Left ventricle myocardium superior (tissue), 1 donor: Measurements from ENCODE around the gene PLXNA4. TPM values are rescaled to one million over a fixed set of nuclear protein-coding genes. Genes with fewer than 3 reads are reported as not detected.
A peak's percentile ranks its signal among the peaks of the same experiment; 100 is the strongest.

ENCODE experiments used
- ATAC-seq: fragments of 200-7000 bp; cut with Tn5 transposase; one replicate; pipeline ENCODE4 v1.9.1; 2020; ENCODE audit warnings: mild to moderate bottlenecking, moderate library complexity
- DNase-seq: peaks from one replicate; pipeline ENCODE4 v3.0.0-alpha.2; 2020
- intact Hi-C: fragments of 100-400 bp; cut with micrococcal nuclease; formaldehyde crosslinking; loops from one replicate; pipeline ENCODE4 v1.11.0; 2022
- total RNA-seq: library from RNA; stranded (reverse); fragmentation: NEBNext Ultra II Directional; extraction: Animal tissue kit (Norgen Biotek cat#: 25700); gene quantifications from one replicate; pipeline ENCODE4 v1.2.1, GENCODE V29; 2021
- donor health status: DM: no; HTN: yes; CAD: no; lungs with severe emphysema.

The PLXNA4 gene
- total RNA-seq, 1 donor from 2014 or later, result 19.2 TPM

DNA sequence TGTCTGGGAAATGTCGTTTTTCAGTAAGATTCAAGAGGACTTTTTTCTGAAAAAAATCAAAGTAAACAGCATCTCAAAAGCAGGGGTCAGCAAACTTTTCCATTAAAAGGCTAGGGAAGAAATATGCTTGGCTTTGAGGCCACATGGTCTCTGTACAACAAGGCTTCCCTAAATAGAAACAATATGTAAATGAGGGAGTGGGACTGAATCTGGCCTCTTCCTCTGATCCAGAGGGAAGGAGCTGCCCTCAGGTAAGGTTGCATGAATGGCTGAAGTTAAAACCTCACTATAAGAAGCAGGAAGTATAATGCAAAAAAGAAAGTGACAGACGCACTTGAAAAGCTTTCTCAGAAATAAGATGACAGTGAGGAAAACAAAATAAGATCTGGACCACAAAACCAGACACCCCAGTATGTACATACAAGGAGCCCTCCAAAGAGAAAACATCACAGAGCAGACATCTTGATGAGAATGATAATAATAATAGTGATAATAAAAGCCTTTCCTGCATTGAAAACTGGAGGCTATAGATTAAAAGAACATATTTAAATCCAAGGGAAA, 115.2 kb downstream of the PLXNA4 start:
- ATAC-seq (no peak), DNase-seq (no peak)
- intact Hi-C loops, result no loop called here

DNA sequence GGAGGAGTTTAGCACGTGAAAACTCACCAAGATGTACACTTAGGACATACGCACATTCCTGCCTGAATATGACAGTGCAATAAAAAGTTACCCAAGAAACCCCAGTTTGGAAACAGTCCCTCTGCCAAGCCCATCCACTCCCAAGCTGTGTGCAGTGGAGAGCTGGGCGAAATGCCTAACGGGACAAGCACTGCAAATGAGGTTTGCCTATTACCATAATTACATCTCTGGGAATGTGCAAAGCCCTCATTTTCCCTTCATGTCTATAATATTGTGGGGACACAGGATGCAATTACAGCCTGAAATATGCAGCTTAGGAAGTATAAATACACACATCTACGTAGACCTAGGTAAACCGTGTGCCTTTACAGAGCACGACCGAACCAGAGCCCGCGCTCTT, 117.5 kb downstream of the PLXNA4 start:
- ATAC-seq, result no peak
- no peak for DNase-seq
- intact Hi-C loops, result no loop called here

GRCh38 chr7:132457658-132458057, 118.6 kb downstream of the PLXNA4 start:
- ATAC-seq (no peak), DNase-seq (no peak)
- intact Hi-C loops, result no loop called here

DNA sequence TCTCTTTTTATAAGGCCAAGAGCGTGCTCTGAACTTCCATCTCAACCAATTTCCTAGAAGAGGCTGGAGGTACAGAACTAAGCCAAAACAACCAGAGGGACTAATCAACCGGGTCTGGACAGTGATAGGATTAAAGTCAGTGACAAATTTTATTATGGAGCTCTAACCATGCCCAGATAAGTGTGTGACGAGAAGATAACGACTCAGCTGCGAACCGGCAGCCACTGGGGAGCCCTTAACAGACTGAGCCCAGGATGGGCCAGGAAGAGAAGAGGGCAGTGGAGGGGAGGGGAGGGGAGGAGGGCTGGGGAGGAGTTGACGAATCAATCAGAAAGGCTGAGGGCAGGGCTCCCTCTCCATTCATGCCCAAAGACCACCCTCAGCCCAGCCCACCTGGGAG, 119.9 kb downstream of the PLXNA4 start:
- no peak for DNase-seq
- peak; percentile 38 for ATAC-seq
- intact Hi-C loops, result no loop called here

DNA sequence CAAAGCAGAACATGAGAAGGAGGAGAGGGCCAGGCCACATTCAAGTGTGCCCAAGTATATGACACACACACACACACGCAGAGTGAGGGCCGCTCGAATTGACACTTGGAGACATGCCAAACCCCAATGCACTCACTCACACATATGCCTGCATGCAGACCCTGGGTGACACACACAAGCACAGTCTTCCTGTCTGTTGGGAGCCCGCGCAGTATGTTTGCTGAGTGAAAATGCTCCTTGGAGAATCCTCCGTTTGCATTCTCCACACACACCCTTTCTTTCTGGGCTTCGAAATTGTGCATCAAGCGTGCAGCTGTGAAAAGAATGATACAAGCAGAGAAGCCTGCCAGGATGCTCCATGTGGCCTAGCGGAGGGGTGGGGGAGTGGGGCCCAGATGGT, 120.9 kb downstream of the PLXNA4 start:
- ATAC-seq, result peak; percentile 21
- intact Hi-C loops, result no loop called here

DNA sequence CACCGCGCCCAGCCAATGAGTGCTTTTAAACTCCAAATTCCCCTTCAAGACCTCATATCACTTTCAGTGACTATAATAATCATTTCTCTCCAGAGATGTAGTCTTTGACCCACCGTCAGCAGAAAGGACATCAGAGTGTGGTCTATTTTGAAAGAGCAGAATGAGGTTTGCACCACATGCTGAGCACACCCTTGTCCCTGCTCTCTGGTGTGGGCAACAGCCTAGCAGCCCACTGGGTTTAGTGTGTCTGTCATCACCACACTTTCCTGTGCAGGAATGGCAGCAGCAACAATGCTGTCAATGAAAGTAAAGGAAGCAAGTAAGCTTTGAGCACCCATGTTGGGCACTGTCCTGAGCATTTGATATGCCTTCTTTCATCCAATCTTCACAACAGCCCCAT, 122.4 kb downstream of the PLXNA4 start:
- ATAC-seq (no peak), DNase-seq (no peak)
- intact Hi-C loops, result no loop called here

More for the DNA sequence above, 120.9 kb downstream of the PLXNA4 start:
- no peak for DNase-seq

DNA sequence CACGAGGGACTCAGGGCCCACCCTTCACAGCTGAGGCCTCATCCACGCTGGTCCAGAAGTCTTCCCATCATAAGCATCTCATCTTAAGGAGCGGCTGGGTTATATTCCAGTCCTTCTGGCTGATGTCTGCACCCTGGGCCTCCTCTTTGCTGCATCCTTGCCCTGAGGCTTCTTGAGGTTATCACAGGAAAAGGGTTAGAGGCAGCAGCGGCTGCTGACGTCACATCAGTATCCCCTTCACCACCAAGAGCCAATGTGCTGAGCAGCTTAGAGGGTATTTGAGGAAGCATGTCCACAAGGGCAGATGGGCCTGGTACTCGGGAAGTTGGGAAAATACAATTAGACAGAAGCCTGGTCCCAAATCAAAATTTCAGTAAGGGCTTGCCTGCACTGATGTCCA, 125.1 kb downstream of the PLXNA4 start:
- intact Hi-C loops, result no loop called here
- DNase-seq, result no peak
- ATAC-seq, result no peak

DNA sequence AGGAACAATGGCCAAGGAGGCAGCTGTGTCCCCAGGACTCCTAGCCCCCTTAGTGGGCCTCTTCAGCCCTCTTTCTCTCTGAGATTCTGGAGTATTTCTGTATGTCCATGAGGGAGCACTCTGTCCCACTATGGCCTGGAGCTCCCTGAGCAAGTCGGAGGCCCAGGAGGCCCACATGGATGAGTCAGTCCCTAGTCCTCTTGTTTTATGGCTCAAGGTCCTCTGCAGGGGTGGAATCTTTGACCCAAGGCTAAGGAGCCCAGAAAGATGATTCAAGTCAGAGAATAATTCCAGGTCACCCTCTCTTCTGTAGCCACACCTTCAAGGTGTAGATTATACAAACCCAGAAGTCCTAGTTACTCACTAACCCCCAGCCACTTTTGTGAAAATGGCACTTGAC, 125.6 kb downstream of the PLXNA4 start:
- no peak for ATAC-seq

GRCh38 chr7:132450188-132450587, 126.1 kb downstream of the PLXNA4 start:
- ATAC-seq, result no peak
- no peak for DNase-seq
- intact Hi-C loops, result no loop called here

More for the DNA sequence above, 125.6 kb downstream of the PLXNA4 start:
- intact Hi-C loops, result no loop called here
- DNase-seq, result no peak

- intact Hi-C loops, result no loop called here
- DNase-seq, result no peak
- no peak for ATAC-seq
Measured at GRCh38 chr7:132446666-132447278, 129.5 kb downstream of the PLXNA4 start.

DNA sequence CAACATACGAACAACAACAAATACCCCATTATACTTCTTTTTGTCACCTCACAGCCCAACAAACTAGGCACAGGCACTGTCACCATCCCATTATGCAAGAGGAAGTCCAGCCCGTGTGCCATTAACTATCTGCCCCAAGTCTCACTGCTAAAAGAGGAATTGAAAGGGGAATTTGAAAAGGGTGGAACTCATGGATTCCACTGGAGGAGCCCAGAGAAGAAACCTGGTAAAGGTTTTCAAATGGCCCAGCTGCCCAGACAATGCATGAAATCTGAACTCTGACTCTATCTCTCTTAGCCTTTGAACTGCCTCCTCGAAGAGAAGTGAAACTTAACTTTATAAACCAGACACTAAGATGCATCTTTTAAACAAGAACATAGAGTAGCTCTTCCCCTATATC, 130.0 kb downstream of the PLXNA4 start:
- intact Hi-C loops, result no loop called here
- ATAC-seq, result no peak
- no peak for DNase-seq

DNA sequence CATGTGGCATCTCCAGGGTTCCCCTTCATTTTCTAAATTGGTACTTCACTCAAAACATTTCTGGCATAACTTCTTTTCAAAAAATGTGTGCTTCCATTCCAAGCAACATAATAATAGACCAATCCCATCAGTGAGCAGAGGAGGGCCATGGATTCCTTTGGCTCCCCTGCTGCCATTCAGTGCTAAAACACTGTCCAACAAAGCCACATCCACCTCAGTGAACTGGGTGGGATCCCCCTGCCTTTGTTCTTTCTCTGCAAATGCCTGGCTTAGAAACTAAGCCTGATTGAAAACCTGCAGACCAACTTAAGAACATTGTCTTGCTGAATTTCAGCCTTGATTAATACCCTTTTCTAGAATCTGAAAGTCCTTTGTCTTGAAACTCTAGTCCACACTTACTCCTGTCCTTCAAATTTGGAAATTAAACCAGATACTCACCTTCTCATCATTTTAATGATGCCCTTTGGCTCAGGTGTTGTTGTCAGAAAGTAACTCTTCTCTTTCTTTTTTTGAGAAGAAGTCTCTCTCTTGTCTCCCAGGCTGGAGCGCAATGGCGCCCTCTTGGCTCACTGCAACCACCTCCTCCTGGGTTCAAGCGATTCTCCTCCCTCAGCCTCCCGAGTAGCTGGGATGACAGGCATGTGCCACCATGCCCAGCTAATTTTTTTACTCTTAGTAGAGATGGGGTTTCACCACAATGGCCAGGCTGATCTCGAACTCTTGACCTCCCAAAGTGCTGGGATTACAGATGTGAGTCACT, 132.3 kb downstream of the PLXNA4 start:
- DNase-seq (no peak), ATAC-seq (no peak)
- intact Hi-C loops, result no loop called here

DNA sequence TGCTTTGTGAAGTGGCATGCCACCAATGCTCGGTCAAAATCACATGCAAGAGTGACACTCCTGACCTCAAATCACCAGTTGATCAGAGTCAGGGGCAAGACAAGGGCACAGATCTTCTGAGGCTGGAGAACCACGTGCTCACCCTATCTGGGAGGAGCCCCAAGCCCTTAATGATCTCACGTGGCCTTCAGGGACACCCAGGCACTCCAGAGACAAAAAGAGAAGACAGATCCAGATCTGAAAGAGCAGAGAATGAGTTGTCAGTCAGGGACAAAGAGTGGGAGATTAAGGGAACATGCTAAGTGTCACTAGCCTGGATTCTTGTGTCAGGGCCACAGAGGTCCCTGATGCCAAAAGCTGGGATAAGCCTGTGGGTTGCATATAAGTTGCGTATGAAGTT, 134.3 kb downstream of the PLXNA4 start:
- ATAC-seq (peak; percentile 89), DNase-seq (no peak)

DNA sequence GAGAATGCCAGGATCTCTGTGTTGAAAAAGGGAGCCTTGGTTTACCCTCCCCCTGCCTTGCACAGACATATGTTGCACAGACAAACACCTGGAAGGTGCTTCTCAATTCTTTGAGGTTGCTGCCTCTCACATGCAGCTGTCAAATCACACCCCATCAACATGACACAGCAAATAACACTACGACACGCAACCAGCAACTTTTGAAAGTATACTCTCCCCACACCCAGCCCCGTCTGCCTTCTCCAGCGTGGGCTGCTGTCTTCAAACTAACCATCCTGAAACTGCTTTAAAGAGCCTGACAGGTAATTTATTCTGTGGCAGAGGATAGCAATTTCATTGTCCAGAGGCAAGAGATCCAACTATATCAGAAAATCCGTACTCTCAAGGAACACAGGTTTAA, 136.1 kb downstream of the PLXNA4 start:
- intact Hi-C loops, result no loop called here
- DNase-seq (no peak), ATAC-seq (no peak)

More for the DNA sequence above, 134.3 kb downstream of the PLXNA4 start:
- intact Hi-C loops, result no loop called here

GRCh38 chr7:132438926-132439325, 137.3 kb downstream of the PLXNA4 start:
- intact Hi-C loops, result no loop called here
- DNase-seq, result no peak
- no peak for ATAC-seq

- ATAC-seq (peak; percentile 57), DNase-seq (peak; percentile 52)
- intact Hi-C loops, result no loop called here
Measured at GRCh38 chr7:132437730-132438129, 138.5 kb downstream of the PLXNA4 start.

DNA sequence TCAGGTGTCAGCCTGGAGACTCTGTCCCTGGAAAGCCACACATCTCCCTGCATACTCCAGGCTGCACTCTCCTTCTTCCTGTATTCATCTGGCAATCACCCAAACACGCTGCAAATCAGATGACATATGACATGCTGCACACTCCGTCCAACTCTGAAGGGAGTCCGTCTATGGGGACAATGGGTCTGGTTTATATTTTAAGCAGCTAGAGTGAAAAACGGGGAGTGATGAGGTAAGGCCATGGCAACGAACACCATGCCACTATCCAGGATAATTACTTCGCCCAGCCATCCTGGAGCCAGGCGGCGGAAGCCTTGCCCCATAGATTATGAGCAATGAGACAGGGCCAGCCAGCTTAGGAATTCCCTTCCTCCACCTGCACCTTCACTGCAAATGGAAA, 140.1 kb downstream of the PLXNA4 start:
- intact Hi-C loops, result no loop called here
- peak; percentile 82 for ATAC-seq
- peak; percentile 57 for DNase-seq

- ATAC-seq (no peak), DNase-seq (no peak)
- intact Hi-C loops, result no loop called here
Measured at GRCh38 chr7:132435016-132435990, 141.0 kb downstream of the PLXNA4 start.

DNA sequence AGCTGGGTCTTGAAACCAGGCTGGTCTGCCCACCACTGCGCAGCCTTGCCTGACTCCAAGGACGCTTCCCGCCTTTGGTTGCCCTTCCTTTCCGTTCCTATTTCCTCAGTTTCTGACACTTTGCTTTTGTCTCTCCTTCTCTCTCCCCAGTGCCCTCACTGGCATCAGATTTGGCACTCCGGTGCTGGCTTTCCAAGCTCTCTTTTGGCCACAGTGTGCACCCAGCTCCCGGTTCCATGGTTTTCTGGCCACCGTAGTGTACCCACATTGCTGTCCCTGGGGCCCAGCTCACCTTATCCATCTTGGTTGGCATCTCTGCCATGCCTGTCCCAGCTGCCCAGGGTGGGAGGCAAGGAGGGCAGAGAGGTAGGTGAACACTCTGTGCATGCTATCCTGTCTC, 142.2 kb downstream of the PLXNA4 start:
- ATAC-seq, result no peak
- intact Hi-C loops, result no loop called here

GRCh38 chr7:132433301-132433700, 143.0 kb downstream of the PLXNA4 start:
- intact Hi-C loops, result no loop called here
- DNase-seq (no peak), ATAC-seq (no peak)

More for the DNA sequence above, 142.2 kb downstream of the PLXNA4 start:
- DNase-seq, result no peak
